SK-N-SH (cell line): ENCODE measurements around the gene ZNF665. TPM values are rescaled to one million over a fixed set of nuclear protein-coding genes. Genes with fewer than 3 reads are reported as not detected.
"Not testable (repeated sequence)": the region's sequence is repeated elsewhere in the genome, so short reads cannot be mapped to it uniquely, and the experiment has no call there.

Source experiments
- CTCF ChIA-PET: fragments of 300-600, 350-600 bp; formaldehyde crosslinking; extraction: SDS; loops from one replicate; lab custom pipeline; 2021; lab: Yijun Ruan, JAX
- POLR2A ChIA-PET: fragments of 350-600 bp; sonication (Branson Sonifier 250); formaldehyde crosslinking; extraction: SDS; loops from one replicate; lab custom pipeline; 2020; ENCODE audit warnings: antibody characterized with exemption, inconsistent platforms; lab: Yijun Ruan, JAX
- DNase-seq: peaks from one replicate; pipeline ENCODE4 v3.0.0; 2012
- H2AFZ ChIP-seq: fragments of 200-600 bp; sonication (generic); 2 replicates; pipeline ENCODE4 v1.8.1; 2016; ENCODE audit warnings: antibody characterized with exemption, mild to moderate bottlenecking, low read depth
- H3F3A ChIP-seq: fragments of 200-600 bp; sonication (generic); replicated peaks from 2 replicates; pipeline ENCODE3; 2016; ENCODE audit warnings: antibody characterized with exemption, mild to moderate bottlenecking; ENCODE audit not compliant: insufficient read depth
- H3K27ac ChIP-seq, 2 experiments: fragments of 200-500 bp in 1 of 2; fragments of 200-600 bp in 1 of 2; sonication (Bioruptor generic) in 1 of 2; sonication (generic), shearing (Covaris generic) in 1 of 2; 2 replicates each; pipeline versions ENCODE4 v1.5.1 to v1.6.1; 2014 to 2016; ENCODE audit warnings: low read depth in 2 of 2, inconsistent platforms in 1 of 2, low read length in 1 of 2, mild to moderate bottlenecking in 1 of 2, mixed read lengths in 1 of 2
- H3K27me3 ChIP-seq: fragments of 200-600 bp; sonication (generic), shearing (Covaris generic); 2 replicates; pipeline ENCODE4 v1.6.1; 2016; ENCODE audit warnings: mixed run types; ENCODE audit not compliant: insufficient read depth
- H3K36me3 ChIP-seq, 2 experiments: fragments of 200-500 bp in 1 of 2; fragments of 200-600 bp in 1 of 2; sonication (Bioruptor generic) in 1 of 2; sonication (generic) in 1 of 2; replicated peaks in 1 of 2; 2 replicates each; pipeline versions ENCODE3 to v1.5.1; 2014 to 2016; ENCODE audit warnings: low read length in 1 of 2, mild to moderate bottlenecking in 1 of 2; ENCODE audit not compliant: insufficient read depth in 2 of 2, control insufficient read depth in 1 of 2
- H3K4me1 ChIP-seq, 2 experiments: fragments of 200-500 bp in 1 of 2; fragments of 200-600 bp in 1 of 2; sonication (Bioruptor generic) in 1 of 2; sonication (generic), shearing (Covaris generic) in 1 of 2; 2 replicates each; pipeline versions ENCODE4 v1.5.1 to v1.6.1; 2014 to 2016; ENCODE audit warnings: low read depth in 1 of 2, low read length in 1 of 2, mixed run types in 1 of 2; ENCODE audit not compliant: insufficient read depth in 2 of 2, control insufficient read depth in 1 of 2
- H3K4me2 ChIP-seq: fragments of 200-600 bp; sonication (generic), shearing (Covaris generic); 2 replicates; pipeline ENCODE4 v1.6.1; 2017; ENCODE audit warnings: mixed run types
- H3K4me3 ChIP-seq, 2 experiments: fragments of 200-500 bp in 1 of 2; fragments of 200-600 bp in 1 of 2; sonication (Bioruptor generic) in 1 of 2; sonication (generic), shearing (Covaris generic) in 1 of 2; 2 replicates each; pipeline versions ENCODE4 v1.5.1 to v1.8.1; 2014 to 2016; ENCODE audit warnings: low read depth in 2 of 2, inconsistent platforms in 1 of 2, low read length in 1 of 2, mild to moderate bottlenecking in 1 of 2, mixed read lengths in 1 of 2, moderate library complexity in 1 of 2
- H3K79me2 ChIP-seq: fragments of 200-600 bp; sonication (generic); 2 replicates; pipeline ENCODE4 v1.8.1; 2017; ENCODE audit warnings: mild to moderate bottlenecking; ENCODE audit not compliant: insufficient read depth
- H3K9ac ChIP-seq: fragments of 200-600 bp; sonication (generic); 2 replicates; pipeline ENCODE4 v1.6.1; 2017; ENCODE audit warnings: mixed run types
- H3K9me2 ChIP-seq: fragments of 200-600 bp; sonication (generic); 2 replicates; pipeline ENCODE4 v1.6.1; 2017; ENCODE audit warnings: mixed run types
- H3K9me3 ChIP-seq: fragments of 200-600 bp; sonication (generic); 2 replicates; pipeline ENCODE4 v1.6.1; 2017; ENCODE audit warnings: mixed run types, mild to moderate bottlenecking, moderate library complexity
- H4K20me1 ChIP-seq: fragments of 200-600 bp; sonication (generic); 2 replicates; pipeline ENCODE4 v1.6.1; 2017; ENCODE audit warnings: mild to moderate bottlenecking, mixed run types; ENCODE audit not compliant: insufficient read depth
- FOSL2 ChIP-seq: IDR thresholded peaks from 2 replicates; pipeline ENCODE4 v1.4.0; 2012; ENCODE audit warnings: low read depth, mild to moderate bottlenecking, moderate library complexity, borderline replicate concordance
- FOXM1 ChIP-seq: IDR thresholded peaks from 2 replicates; pipeline ENCODE4 v1.4.0; 2012; ENCODE audit warnings: low read depth, mild to moderate bottlenecking
- JUND ChIP-seq: IDR thresholded peaks from 2 replicates; pipeline ENCODE4 v1.4.0; 2012
- MXI1 ChIP-seq: IDR thresholded peaks from 2 replicates; pipeline ENCODE4 v1.6.1; 2012; ENCODE audit warnings: mild to moderate bottlenecking, low read depth, low read length, improper control_type of control experiment
- NFIC ChIP-seq: IDR thresholded peaks from 2 replicates; pipeline ENCODE4 v1.4.0; 2012; ENCODE audit warnings: borderline replicate concordance
- POLR2AphosphoS5 ChIP-seq: IDR thresholded peaks from 2 replicates; pipeline ENCODE4 v1.6.1; 2012; ENCODE audit warnings: low read depth, low read length
- RCOR1 ChIP-seq: fragments of 150-350 bp; IDR thresholded peaks from 2 replicates; pipeline ENCODE4 v1.6.1; 2017; ENCODE audit warnings: antibody characterized with exemption, low read length
- RXRA ChIP-seq: IDR thresholded peaks from 2 replicates; pipeline ENCODE4 v1.4.0; 2012; ENCODE audit warnings: low read depth, mild to moderate bottlenecking, borderline replicate concordance
- SIN3A ChIP-seq: IDR thresholded peaks from 2 replicates; pipeline ENCODE4 v1.6.1; 2012; ENCODE audit warnings: low read depth, mild to moderate bottlenecking, low read length, moderate library complexity, borderline replicate concordance
- TAF1 ChIP-seq: IDR thresholded peaks from 2 replicates; pipeline ENCODE4 v1.6.1; 2012; ENCODE audit warnings: low read depth, mild to moderate bottlenecking, low read length, moderate library complexity, borderline replicate concordance
- TCF12 ChIP-seq: IDR thresholded peaks from 2 replicates; pipeline ENCODE4 v1.4.0; 2012
- WGBS: methylation state at CpG from one replicate; pipeline ENCODE4 v1.1.6; 2017; ENCODE audit warnings: low lambda C conversion rate; 5-methylcytosine and 5-hydroxymethylcytosine counted together
- polyA plus RNA-seq, 3 experiments: library from polyadenylated mRNA; depleted of rRNA; stranded (reverse); fragments of >200 nt; gene quantifications; 2 replicates each; pipeline ENCODE4 v1.2.3, GENCODE V29; 2012
- TF ChIP-seq, protein P1 (sequence below): IDR thresholded peaks from 2 replicates; pipeline ENCODE4; 2012
- TF ChIP-seq, protein P2 (sequence below): IDR thresholded peaks from 2 replicates; pipeline ENCODE4 v1.4.0; 2012; ENCODE audit warnings: low read depth
- TF ChIP-seq, protein P3 (sequence below): fragments of 200-600 bp; sonication (generic); IDR thresholded peaks from 2 replicates; pipeline ENCODE4 v1.6.1; 2017; ENCODE audit warnings: antibody characterized with exemption, mild to moderate bottlenecking, moderate library complexity
- TF ChIP-seq, protein P4 (sequence below): fragments of 150-350 bp; IDR thresholded peaks from 2 replicates; pipeline ENCODE4 v1.6.1; 2017; ENCODE audit warnings: antibody characterized with exemption, low read length, low read depth, borderline replicate concordance
- TF ChIP-seq, protein P5 (sequence below): IDR thresholded peaks from 2 replicates; pipeline ENCODE4 v1.4.0; 2012; ENCODE audit warnings: low read depth, borderline replicate concordance
- TF ChIP-seq, protein P6 (sequence below): IDR thresholded peaks from 2 replicates; pipeline ENCODE4 v1.6.1; 2012; ENCODE audit warnings: mild to moderate bottlenecking, low read depth, low read length, moderate library complexity

The ZNF665 gene
- polyA plus RNA-seq, 1 of the 3 experiments (the other 2 are of a cell fraction) = 3.2 TPM

DNA sequence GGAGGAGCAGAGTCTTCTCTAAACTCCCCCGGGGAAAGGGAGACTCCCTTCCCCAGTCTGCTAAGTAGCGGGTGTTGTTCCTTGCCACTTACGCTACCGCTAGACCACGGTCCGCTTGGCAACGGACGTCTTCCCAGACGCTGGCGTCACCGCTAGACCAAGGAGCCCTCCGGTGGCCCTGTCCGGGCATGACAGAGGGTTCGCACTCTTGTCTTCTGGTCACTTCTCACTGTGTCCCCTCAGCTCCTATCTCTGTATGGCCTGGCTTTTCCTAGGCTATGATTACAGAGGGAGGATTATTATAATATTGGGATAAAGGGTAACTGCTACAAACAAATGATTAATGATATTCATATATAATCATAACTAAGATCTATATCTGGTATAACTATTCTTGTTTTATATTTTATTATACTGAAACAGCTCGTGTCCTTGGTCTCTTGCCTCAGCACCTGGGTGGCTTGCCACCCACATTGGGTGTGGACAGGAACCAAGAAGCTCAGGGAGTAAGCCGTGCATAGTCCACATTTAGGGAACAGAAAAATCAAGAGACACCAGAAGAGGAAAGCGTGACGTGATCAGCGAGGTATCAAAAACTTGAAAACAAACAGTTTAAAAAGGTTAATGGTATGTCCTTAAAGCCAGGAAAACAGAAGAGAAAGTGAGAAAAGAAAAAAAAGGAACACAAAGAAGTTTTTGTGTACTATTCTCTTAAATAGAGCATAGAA, 7.8 kb downstream of the ZNF665 start:
- CTCF ChIA-PET = not testable (repeated sequence)

DNA sequence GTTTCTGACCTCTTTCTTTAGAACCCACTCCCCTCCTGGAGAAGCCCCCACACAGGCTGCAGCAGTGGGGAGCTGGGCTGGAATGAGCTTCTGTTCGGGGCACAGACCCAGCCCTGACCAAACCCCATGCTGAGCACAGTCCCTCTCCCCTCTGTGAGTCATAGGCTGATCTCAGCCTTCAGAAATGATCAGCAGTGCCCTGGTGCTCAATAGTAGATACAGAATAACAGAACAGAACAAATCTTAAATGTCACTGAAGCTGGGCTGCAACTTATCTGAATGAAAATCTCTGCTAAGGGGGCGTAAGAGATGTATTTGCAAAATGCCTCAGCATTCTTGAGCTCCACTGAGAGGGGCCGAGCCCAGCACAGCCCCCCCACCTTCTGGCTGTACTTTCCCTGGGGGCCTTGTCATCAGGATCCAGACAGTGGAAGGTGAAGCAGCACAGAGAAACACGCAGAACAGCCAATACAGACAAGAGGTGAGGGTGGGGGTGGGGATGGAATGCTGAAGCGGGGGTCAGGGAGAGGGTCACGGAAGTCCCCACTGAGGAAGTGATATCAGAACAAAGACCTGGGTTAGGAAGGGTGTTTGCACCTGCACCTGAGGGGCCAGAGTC, 9.9 kb downstream of the ZNF665 start:
- Histone ChIP-seq H2AFZ (no peak overlapping the region), H3K79me2 (no peaks in the 10 kb centered on the region), H3K9me2 (no peaks in the 10 kb centered on the region), H3K4me1 (peaks cover 0 to 3% of the 10 kb centered on the region in 2 experiments; a peak in 1 of 4 replicates), H3K27ac (no peak overlapping the region; a peak in 1 of 4 replicates), H4K20me1 (no peaks in the 10 kb centered on the region), H3K9me3 (no peaks in the 10 kb centered on the region), H3F3A (no peaks in the 10 kb centered on the region), H3K9ac (no peak overlapping the region), H3K27me3 (no peaks in the 10 kb centered on the region), H3K36me3 (peaks cover 0 to 17% of the 10 kb centered on the region in 2 experiments), H3K4me2 (peak overlapping the region; percentile 21; the same call in 1 of the 2 replicates), H3K4me3 (no peak overlapping the region)
- WGBS = 56% methylated on average over 6 of the region's 6 CpGs
- CTCF ChIA-PET = interaction anchor here (1.6 kb wide), 1 partner anchor 12 kb away, joined by 4 read pairs; no protein-coding TSS in a partner anchor
- POLR2A ChIA-PET = no interaction called here
- no peak for DNase-seq
- TF ChIP-seq TCF12 = peak; percentile 46; the same call in 1 of the 2 replicates
- TF ChIP-seq FOSL2 = peak; percentile 79
- TF ChIP-seq, protein P1, sequence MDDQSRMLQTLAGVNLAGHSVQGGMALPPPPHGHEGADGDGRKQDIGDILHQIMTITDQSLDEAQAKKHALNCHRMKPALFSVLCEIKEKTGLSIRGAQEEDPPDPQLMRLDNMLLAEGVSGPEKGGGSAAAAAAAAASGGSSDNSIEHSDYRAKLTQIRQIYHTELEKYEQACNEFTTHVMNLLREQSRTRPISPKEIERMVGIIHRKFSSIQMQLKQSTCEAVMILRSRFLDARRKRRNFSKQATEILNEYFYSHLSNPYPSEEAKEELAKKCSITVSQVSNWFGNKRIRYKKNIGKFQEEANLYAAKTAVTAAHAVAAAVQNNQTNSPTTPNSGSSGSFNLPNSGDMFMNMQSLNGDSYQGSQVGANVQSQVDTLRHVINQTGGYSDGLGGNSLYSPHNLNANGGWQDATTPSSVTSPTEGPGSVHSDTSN = 0 out of 2 replicates have a peak, but pooled peaks have one; percentile 12
- TF ChIP-seq, protein P2, sequence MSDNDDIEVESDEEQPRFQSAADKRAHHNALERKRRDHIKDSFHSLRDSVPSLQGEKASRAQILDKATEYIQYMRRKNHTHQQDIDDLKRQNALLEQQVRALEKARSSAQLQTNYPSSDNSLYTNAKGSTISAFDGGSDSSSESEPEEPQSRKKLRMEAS = 0 out of 2 replicates have a peak, but pooled peaks have one; percentile 24
- TF ChIP-seq SIN3A = no peak
- TF ChIP-seq, protein P3, sequence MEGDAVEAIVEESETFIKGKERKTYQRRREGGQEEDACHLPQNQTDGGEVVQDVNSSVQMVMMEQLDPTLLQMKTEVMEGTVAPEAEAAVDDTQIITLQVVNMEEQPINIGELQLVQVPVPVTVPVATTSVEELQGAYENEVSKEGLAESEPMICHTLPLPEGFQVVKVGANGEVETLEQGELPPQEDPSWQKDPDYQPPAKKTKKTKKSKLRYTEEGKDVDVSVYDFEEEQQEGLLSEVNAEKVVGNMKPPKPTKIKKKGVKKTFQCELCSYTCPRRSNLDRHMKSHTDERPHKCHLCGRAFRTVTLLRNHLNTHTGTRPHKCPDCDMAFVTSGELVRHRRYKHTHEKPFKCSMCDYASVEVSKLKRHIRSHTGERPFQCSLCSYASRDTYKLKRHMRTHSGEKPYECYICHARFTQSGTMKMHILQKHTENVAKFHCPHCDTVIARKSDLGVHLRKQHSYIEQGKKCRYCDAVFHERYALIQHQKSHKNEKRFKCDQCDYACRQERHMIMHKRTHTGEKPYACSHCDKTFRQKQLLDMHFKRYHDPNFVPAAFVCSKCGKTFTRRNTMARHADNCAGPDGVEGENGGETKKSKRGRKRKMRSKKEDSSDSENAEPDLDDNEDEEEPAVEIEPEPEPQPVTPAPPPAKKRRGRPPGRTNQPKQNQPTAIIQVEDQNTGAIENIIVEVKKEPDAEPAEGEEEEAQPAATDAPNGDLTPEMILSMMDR = no peak
- no peak for TF ChIP-seq RXRA
- TF ChIP-seq JUND = peak; percentile 70
- no peak for TF ChIP-seq POLR2AphosphoS5
- TF ChIP-seq TAF1 = no peak
- TF ChIP-seq RCOR1 = no peak
- TF ChIP-seq, protein P4, sequence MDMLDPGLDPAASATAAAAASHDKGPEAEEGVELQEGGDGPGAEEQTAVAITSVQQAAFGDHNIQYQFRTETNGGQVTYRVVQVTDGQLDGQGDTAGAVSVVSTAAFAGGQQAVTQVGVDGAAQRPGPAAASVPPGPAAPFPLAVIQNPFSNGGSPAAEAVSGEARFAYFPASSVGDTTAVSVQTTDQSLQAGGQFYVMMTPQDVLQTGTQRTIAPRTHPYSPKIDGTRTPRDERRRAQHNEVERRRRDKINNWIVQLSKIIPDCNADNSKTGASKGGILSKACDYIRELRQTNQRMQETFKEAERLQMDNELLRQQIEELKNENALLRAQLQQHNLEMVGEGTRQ = no peak
- TF ChIP-seq FOXM1 = no peak
- TF ChIP-seq, protein P5, sequence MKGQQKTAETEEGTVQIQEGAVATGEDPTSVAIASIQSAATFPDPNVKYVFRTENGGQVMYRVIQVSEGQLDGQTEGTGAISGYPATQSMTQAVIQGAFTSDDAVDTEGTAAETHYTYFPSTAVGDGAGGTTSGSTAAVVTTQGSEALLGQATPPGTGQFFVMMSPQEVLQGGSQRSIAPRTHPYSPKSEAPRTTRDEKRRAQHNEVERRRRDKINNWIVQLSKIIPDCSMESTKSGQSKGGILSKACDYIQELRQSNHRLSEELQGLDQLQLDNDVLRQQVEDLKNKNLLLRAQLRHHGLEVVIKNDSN = no peak
- TF ChIP-seq NFIC = peak; percentile 13; the same call in 1 of the 2 replicates
- TF ChIP-seq MXI1 = no peak
- TF ChIP-seq, protein P6, sequence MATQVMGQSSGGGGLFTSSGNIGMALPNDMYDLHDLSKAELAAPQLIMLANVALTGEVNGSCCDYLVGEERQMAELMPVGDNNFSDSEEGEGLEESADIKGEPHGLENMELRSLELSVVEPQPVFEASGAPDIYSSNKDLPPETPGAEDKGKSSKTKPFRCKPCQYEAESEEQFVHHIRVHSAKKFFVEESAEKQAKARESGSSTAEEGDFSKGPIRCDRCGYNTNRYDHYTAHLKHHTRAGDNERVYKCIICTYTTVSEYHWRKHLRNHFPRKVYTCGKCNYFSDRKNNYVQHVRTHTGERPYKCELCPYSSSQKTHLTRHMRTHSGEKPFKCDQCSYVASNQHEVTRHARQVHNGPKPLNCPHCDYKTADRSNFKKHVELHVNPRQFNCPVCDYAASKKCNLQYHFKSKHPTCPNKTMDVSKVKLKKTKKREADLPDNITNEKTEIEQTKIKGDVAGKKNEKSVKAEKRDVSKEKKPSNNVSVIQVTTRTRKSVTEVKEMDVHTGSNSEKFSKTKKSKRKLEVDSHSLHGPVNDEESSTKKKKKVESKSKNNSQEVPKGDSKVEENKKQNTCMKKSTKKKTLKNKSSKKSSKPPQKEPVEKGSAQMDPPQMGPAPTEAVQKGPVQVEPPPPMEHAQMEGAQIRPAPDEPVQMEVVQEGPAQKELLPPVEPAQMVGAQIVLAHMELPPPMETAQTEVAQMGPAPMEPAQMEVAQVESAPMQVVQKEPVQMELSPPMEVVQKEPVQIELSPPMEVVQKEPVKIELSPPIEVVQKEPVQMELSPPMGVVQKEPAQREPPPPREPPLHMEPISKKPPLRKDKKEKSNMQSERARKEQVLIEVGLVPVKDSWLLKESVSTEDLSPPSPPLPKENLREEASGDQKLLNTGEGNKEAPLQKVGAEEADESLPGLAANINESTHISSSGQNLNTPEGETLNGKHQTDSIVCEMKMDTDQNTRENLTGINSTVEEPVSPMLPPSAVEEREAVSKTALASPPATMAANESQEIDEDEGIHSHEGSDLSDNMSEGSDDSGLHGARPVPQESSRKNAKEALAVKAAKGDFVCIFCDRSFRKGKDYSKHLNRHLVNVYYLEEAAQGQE = no peak

More for the DNA sequence above, 7.8 kb downstream of the ZNF665 start:
- H3K27ac ChIP-seq, H3K9ac ChIP-seq, POLR2A ChIA-PET, H2AFZ ChIP-seq, H3K9me3 ChIP-seq, H3K4me1 ChIP-seq, DNase-seq, H3K9me2 ChIP-seq, H3K4me2 ChIP-seq, H3K27me3 ChIP-seq, H3K79me2 ChIP-seq, H3F3A ChIP-seq, H3K4me3 ChIP-seq, H4K20me1 ChIP-seq: not testable (repeated sequence)
- WGBS = 89% methylated on average over 11 of the region's 19 CpGs
- H3K36me3 ChIP-seq = peaks cover 0 to 13% of the 10 kb centered on the region in 2 experiments
